ENCODE measurements around the gene PDE3A. TPM values are rescaled to one million over a fixed set of nuclear protein-coding genes. Genes with fewer than 3 reads are reported as not detected.
"Not testable (repeated sequence)": the region's sequence is repeated elsewhere in the genome, so short reads cannot be mapped to it uniquely, and the experiment has no call there.

Gene PDE3A
- total RNA-seq, 1 donor from 2014 or later, result not detected

- intact Hi-C loops (cut with micrococcal nuclease), result no loop called here
Measured at GRCh38 chr12:20546267-20546666, 177.9 kb downstream of the PDE3A start.

DNA sequence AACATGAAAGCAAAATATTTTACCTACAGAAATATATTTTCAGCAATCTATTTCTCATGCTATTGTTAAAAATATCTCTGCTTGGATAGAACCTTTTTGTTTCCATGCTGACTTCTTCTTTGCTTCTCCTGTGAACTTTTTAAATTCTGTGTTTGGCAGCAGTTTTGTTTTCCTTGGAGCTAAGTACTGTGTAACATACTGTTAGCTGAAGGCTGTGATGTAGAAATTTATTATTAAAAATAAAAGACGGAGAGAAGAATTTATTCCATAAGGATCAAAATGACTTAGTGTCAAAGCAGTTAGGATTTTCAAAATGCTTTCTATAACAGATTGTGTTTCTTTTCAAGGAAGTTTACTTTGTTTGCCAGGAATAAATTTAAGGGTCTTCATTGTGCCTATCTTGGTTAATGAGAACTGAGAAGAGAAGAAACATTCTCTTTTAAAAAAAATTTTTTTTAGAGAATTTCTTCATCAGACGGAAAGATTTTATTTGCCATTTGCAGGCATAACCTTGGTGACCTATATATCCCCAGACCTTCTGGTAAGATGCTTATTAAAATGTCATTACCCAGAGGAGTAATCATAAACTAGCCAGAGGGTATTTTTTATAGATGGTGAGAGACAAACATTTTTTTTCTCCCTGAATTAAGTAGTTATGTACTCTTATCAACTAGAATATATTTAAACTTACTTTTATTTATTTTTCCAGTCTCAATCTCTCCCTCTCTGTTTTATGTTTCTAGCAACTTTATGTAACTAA, 179.7 kb downstream of the PDE3A start:
- intact Hi-C loops (cut with micrococcal nuclease), result no loop called here

DNA sequence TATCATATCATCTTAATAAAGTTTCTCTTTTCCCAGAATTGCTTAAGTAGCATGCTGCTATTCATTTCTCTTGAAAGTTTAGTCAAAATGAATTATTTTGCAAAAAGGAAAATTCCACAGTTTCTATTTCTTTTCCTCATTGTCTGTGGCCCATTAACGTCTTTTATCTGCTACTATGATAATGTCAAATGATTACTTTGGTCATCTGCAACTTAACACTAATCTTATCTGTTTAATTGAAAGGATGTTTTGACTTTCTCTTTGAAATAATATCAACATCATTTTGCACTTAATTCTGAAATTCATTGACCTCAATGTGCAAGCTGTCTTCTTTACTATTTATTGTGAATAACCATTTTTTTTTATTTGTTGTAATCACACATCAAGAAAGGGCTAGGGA, 180.3 kb downstream of the PDE3A start:
- intact Hi-C loops (cut with micrococcal nuclease), result no loop called here

DNA sequence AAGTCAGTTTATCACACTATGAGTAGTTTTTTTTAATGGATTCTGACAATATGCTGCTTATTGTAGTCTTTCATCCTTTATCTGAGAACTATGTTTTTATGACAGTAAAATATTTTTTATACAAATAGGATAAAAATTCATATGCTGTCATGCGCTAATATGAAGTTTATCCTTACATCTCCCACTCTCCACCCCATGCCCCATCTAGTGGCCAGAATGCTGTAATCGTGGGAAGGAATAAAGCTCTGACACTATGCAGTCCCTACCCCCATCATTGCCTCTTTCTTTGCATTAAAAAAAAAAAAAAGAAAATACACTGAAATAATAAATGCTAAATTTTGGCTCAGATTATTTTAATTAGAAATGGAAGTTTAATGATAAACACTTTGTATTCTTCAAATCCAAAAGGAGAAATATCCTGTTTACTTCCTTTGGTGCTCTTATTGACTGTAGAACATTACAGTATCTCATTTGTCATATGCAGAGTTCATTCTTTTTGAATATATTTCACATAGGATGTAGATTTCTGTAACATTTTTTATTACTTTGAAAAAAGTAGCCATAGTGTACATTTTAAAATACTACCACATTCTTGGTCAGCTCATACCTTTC, 180.9 kb downstream of the PDE3A start:
- intact Hi-C loops (cut with micrococcal nuclease), result no loop called here

- intact Hi-C loops (cut with micrococcal nuclease), result not testable (repeated sequence)
Measured at GRCh38 chr12:20551742-20552442, 183.6 kb downstream of the PDE3A start.

DNA sequence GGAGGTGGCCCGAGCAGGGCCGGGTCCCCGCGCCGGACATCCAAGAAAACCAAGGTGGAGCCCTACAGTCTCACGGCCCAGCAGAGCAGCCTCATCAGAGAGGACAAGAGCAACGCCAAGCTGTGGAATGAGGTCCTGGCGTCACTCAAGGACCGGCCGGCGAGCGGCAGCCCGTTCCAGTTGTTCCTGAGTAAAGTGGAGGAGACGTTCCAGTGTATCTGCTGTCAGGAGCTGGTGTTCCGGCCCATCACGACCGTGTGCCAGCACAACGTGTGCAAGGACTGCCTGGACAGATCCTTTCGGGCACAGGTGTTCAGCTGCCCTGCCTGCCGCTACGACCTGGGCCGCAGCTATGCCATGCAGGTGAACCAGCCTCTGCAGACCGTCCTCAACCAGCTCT, 184.2 kb downstream of the PDE3A start:
- intact Hi-C loops (cut with micrococcal nuclease), result not testable (repeated sequence)

- intact Hi-C loops (cut with micrococcal nuclease), result no loop called here
Measured at GRCh38 chr12:20555015-20555414, 186.7 kb downstream of the PDE3A start.

- intact Hi-C loops (cut with micrococcal nuclease), result no loop called here
Measured at GRCh38 chr12:20555771-20556170, 187.4 kb downstream of the PDE3A start.

- intact Hi-C loops (cut with micrococcal nuclease), result no loop called here
Measured at GRCh38 chr12:20557096-20557495, 188.8 kb downstream of the PDE3A start.

DNA sequence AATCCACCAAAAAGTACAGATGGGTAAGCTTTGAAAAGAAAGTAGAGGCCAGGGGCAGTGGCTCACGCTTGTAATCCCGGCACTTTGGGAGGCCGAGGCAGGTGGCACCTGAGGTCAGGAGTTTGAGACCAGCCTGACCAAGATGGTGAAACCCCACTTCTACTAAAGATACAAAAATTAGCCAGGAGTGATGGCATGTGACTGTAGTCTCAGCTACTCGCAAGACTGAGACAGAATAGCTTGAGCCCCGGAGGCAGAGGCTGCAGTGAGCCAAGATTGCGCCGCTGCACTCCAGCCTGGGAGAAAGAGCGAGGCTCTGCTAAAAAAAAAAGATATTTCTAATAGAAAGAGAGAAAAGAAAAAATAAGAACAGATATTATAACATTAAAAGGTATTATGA, 192.6 kb downstream of the PDE3A start:
- intact Hi-C loops (cut with micrococcal nuclease), result no loop called here

GRCh38 chr12:20561871-20562270, 193.5 kb downstream of the PDE3A start:
- intact Hi-C loops (cut with micrococcal nuclease), result no loop called here

- intact Hi-C loops (cut with micrococcal nuclease), result no loop called here
Measured at GRCh38 chr12:20567413-20567812, 199.1 kb downstream of the PDE3A start.

- intact Hi-C loops (cut with micrococcal nuclease), result no loop called here
Measured at GRCh38 chr12:20572451-20572850, 204.1 kb downstream of the PDE3A start.

- intact Hi-C loops (cut with micrococcal nuclease), result no loop called here
Measured at GRCh38 chr12:20576528-20576927, 208.2 kb downstream of the PDE3A start.

DNA sequence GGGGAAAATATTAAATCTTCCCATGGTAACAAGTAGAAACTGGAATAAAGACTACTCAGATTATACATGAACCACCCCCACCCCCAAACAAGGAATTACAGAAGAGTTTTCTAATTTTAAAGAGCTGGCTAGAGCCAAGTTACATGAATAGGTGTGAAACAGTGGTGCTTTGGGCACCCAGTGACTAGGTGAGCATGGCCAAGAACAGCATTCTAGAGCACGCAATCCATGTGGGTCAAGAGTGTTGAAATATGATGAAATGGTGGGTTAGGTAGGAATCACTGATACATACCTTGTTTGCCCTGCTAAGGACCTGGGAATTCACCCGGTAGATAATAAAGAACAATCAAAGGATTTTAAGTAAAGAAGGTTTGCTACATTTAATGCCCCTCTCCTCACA, 208.7 kb downstream of the PDE3A start:
- intact Hi-C loops (cut with micrococcal nuclease), result no loop called here

GRCh38 chr12:20578142-20578541, 209.8 kb downstream of the PDE3A start:
- intact Hi-C loops (cut with micrococcal nuclease), result no loop called here

GRCh38 chr12:20585055-20585625, 216.8 kb downstream of the PDE3A start:
- intact Hi-C loops (cut with micrococcal nuclease), result no loop called here

DNA sequence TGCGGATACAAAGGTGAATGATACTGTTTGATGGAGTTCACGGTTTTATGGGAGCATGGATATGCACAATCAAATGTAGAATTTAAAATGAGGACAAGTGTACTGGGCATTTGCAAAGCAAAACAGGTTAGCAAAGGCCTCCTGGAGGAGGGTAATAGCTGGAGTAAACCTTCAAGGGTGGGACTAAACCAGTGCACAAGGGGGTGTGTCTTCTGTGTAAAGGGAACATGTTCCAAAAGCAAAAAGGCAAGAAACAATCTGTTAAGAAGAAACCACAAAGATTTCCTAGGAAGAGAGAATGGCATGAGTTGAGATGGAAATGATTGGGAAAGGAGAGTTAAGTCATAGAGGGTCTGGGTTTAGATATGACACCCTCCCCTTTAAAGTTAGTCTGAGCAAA, 217.6 kb downstream of the PDE3A start:
- intact Hi-C loops (cut with micrococcal nuclease), result no loop called here

DNA sequence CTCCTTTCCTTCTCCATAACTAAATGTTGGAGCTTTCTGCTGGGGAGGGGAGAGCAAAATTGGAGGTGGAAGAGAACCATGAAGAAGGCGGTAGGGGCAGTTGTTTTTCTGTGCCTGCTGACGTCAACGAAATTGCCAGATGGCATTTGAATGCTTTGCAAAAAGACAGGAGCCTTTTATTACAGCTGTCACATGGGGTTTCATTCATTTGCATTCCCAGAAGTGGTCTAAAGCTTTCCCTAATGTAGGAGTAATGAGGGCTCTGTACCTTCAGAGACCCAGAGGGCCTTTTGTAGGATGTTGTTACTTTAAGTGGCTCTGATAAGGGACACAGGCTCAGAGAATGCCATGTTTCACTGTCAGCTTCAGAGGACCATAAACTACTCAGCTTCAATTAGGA, 219.7 kb downstream of the PDE3A start:
- intact Hi-C loops (cut with micrococcal nuclease), result no loop called here

DNA sequence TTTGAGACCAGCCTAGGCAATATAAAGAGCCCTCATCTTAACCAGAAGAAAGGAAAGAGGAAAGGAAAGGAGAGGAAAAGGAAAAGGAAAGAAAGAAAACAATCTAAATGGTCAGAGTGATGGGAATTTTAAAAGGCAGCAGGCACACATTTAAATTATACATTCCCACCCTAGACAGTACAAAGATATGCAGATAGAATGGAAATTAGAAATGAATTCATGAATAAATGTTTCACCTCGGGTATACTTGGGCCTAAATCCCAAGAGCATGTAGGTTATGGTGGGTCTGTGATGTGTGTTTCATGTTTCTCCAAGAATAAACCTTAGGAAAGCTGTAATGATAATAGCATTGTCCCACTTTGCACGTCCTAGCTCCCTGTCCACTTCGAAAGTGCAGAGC, 222.2 kb downstream of the PDE3A start:
- intact Hi-C loops (cut with micrococcal nuclease), result no loop called here

- intact Hi-C loops (cut with micrococcal nuclease), result no loop called here
Measured at GRCh38 chr12:20592556-20592955, 224.2 kb downstream of the PDE3A start.

GRCh38 chr12:20593611-20594010, 225.3 kb downstream of the PDE3A start:
- intact Hi-C loops (cut with micrococcal nuclease), result no loop called here
